GM12891 (cell line): Measurements from ENCODE around the gene SFMBT1.

Source experiments
- POLR2A ChIP-seq: IDR thresholded peaks from 2 replicates; pipeline ENCODE4 v1.6.1; 2011; ENCODE audit warnings: low read depth, low read length, control low read depth
- POLR2AphosphoS5 ChIP-seq: IDR thresholded peaks from 2 replicates; pipeline ENCODE4 v1.6.1; 2011; ENCODE audit warnings: low read depth, low read length, control low read depth
- POU2F2 ChIP-seq: IDR thresholded peaks from 2 replicates; pipeline ENCODE4 v1.6.1; 2011; ENCODE audit warnings: low read depth, mild to moderate bottlenecking, control low read depth, low read length, moderate library complexity
- SPI1 ChIP-seq: IDR thresholded peaks from 2 replicates; pipeline ENCODE4 v1.6.1; 2011; ENCODE audit warnings: low read depth, low read length, control low read depth

DNA sequence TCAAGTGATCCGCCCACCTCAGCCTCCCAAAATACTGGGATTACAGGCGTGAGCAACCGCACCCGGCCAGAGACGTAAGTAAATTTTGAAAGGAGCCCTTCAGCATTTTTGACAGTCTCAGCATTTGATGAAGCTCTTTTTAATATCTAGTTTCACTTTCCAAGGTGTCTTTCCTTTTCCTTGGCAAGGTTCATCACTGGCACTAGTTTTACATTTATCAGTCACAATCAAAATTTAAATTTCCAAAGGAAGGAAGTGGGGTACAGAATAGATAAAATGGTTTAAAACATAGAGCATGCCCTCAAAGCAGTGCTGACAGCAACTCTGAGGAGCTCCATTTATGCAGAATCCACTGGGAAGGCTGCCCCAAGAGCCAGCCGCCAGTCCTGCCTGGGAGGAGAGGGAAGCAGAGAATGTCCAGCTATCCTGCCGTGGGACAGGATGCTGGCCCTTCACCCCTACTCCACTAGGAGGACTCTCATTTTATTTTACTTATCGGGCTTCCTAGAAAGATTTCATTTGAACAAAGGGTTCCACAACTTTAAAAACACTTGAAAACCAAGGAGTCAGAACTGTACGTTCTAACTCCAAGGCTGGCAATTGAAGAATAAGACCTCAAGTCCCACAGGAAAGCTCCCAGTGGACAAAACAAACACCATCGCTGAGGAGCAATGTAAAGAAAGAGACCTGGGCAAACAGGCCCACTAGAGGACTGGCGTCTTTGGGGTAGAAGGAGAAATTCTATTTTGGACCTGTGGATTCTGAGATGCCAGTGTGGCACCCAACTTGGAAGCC is 9.9 kb downstream of the SFMBT1 start:
- TF ChIP-seq POLR2AphosphoS5 (no peak), POLR2A (no peak), POU2F2 (no peak), SPI1 (no peak)
